DMS53 treated with DMSO at 0.1 percent for 48 hours (cell line): ENCODE data around the gene NSUN7.
"Not testable (repeated sequence)": the region's sequence is repeated elsewhere in the genome, so short reads cannot be mapped to it uniquely, and the experiment has no call there.

ENCODE experiments used
- DNase-seq: peaks from one replicate; lab custom pipeline; 2025; ENCODE audit not compliant: unreplicated experiment; lab: John Stamatoyannopoulos, UW

Gene NSUN7

GRCh38 chr4:40817157-40817556, 67.4 kb downstream of the NSUN7 start:
- not testable (repeated sequence) for DNase-seq

DNA sequence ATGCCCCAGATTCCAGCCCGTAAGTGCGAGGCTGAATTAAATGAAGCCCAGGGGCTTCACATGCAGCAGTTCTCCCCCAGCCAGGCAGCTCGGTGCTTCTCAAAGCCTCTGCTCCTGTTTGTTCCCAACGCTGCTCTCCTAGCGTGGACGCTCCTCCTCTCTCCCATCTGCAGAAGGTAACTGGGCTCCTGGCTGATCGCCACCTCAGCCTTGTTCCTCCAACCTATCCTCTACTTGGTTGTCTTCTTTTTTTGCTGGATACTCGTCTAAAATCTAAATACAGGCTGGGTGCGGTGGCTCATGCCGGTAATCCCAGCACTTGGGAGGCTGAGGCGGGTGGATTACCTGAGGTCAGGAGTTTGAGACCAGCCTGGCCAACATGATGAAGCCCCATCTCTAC, 70.3 kb downstream of the NSUN7 start:
- no peak for DNase-seq

DNA sequence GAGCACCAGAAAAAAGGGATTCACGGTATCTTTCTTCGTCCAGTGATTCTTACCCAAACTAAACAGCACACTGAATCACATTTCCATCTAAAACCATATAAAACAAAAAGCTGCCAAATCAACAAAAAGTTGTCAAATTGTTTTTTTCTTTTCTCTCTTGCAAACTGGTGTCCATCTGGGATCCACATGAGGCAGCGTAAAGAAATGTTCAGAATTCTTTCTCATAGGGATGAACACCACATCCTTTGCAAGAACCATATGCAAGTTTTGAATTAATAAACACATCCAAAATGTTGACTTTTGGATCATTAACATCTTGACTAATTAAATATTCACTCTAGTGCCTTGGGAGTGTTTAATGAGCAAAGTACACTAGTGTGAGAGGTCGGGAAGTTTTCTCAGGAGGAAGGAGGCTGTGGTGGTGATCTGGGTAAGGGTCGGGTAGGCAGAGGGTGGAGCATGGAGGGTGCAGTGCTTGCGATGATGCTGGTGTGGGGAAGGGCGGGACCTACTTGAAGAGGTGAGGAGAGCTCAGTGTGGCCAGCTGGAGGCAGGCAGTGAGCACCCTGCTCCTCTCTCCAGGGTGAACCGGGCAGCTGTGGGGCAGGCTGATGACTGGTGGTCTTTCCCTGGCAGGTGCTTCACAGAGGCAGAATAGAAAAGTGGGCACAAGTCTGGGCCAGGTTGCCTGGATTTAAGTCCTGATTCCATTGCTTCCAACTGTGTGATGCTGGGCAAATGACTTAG, 72.8 kb downstream of the NSUN7 start:
- DNase-seq, result no peak

DNA sequence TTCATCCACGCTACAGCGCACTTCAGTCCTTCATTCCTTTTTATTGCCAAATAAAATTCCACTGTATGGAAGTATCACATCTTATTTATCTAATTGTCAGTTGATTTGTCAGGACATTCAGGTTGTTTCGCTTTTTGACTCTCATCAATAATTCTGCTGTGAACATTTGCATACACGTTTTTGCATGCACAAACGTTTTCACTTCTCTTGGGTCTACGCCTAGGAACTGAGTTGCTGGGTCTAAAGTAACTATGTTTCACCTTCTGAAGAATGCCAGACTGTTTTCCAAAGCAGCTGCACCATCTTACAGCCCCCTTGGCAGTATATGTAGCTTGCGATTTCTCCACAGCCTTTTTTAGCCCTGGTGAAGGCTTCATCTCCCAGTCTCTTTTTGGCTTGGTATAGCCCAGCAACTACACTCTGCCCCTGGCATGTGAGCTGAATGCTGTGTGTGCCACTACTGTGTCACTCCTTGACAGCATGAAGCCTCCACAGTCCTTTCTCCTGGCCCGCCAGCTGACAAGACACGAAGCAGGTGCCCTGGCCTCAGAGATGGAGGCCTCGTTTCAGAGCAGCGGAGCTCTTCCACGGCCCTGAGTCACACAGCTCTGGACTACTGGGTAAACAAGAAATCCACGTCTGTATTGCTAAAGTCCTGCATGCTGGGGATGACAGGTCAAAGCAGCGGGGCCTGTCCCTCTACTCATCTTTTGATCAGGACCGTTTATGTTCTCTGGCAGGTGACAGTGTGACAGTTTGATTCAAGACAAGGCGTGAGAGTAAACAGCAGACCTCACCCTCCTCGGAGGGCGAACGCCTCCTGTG, 75.5 kb downstream of the NSUN7 start:
- DNase-seq, result no peak

DNA sequence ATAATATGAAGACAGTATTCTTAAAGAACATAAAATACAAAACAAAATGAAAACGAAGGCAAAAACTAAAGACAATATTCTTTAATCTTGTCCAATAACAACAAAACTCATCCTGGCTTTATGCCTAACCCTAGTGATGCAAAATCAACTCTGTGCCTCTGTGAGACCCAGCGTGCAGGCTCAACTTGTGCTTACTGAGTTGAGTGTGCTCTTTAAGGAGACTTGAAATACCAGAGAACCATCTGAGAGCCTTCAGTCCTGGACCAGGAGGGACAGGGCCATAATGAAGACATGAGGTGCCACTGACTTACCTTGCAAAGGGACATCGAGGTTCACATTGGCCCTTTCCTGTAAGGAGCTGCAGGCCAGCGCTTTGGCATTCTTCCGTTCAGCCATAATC, 77.1 kb downstream of the NSUN7 start:
- DNase-seq, result no peak

DNA sequence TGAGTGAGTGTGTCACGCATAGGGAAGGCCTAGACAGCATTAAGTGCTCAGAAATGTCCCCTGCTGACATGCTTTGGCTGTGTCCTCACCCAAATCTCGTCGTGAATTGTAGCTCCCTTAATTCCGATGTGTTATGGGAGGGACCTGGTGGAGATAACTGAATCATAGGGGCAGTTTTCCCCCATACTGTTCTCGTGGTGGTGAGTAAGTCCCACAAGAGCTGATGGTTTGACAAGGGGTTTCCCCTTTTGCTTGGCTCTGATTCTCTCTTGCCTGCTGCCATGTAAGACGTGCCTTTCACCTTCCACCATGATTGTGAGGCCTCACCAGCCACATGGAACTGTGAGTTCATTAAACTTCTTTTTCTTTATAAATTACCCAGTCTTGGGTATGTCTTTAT, 78.0 kb downstream of the NSUN7 start:
- DNase-seq, result no peak

GRCh38 chr4:40828661-40829060, 78.9 kb downstream of the NSUN7 start:
- no peak for DNase-seq

GRCh38 chr4:40829586-40829985, 79.8 kb downstream of the NSUN7 start:
- no peak for DNase-seq

DNA sequence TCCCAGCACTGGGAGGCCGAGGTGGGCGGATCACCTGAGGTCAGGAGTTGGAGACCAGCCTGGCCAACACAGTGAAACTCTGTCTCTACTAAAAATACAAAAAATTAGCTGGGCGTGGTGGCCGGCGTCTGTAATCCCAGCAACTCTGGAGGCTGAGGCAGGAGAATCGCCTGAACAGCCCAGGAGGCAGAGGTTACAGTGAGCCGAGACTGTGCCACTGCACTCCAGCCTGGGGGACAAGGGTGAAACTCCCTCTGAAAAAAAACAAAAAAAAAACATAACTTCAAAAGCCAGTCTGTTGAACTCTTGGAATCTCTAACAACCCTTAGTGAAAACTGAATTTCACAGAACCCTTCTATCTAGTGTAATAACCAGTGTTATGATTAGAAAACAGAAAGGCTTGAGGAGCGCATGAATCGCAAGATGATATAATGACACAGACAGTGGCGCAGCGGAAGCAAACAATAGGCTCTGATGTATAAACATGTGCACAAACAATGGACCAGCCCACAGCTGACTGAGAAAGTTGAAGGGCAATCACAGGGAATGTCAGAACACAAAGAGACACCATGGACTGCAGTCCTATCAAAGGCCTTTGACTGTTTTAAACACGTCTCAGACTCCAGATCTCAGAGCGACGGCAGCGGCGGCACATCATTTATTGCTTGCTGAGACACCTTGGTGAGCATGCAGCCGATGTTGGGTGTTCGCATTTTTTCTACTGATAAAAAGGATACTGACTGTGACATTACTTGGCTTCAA, 81.6 kb downstream of the NSUN7 start:
- no peak for DNase-seq

DNA sequence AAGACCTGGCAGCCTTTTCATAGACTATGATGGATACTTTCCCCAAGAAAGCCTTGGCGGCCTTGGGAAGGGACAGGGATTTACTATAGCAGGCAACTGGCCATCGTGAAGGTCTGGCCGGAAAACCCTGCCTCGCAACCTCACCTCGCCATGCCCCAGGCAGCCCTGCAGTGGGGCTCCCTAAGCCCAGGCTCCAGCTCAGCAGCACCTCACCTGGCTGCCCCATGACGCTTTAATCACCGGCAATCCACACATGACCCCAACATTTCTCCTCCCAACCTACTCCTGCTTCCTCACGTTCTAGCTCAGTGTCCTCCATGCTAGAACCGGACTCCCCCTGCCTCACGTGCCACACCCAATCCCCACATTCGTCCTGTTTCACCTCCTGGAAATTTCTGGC, 82.4 kb downstream of the NSUN7 start:
- DNase-seq, result no peak

DNA sequence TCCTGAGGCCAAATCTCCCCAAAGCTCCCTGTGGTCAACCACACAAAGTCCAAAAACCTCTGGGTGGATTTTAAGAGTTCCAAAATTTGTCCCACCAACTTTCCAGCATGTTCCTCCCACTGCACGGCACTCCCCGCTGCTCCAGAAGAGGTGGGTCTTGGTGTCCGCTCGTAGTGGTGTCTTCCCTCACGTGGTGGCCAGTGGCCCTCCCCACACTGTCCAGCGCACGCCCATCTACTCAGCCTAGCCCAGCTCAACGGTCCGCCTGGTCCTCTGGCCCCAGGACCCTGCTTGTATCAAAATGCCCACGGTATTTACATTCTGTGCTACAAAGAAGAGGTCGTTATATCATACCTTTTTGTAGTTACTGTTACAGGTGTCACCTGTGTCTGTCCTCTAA, 83.5 kb downstream of the NSUN7 start:
- no peak for DNase-seq

DNA sequence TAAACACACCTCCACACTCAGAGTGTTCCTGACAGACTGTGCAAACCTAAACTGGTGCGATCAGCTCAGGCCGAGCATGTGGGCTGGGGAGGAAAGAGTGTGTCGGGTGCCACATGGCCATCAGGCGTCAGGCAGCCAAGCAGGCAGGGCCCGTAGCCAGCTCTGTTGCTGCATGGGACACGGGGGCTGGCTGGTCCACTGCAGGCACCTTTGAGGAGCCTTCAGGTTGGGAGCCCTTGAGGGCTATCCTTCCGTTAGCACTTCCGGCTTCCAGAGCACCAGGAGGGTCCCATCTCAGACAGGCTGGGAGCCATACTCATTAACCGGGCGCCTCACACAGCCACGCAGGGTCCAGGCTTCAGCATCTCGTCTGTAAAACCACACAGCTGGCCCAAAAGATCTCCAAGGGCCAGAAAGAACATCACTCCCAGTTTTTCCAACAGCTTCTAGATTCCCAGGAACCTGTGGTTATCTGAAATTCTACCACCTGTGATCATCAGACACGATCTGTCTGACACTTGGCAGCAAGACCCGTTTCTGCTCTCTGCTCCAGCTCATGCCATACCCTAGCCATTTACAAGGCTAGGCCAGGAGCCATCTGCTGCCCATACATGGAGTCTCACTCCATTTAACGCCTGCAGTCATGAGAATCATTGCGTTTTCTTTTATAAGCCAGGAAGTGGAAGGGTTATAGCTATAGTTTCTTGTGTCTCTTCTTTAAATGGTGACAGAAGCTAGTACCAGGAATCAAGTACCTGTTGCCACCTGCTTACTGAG, 87.5 kb downstream of the NSUN7 start:
- DNase-seq, result no peak

- no peak for DNase-seq
These were observed 89.0 kb downstream of the NSUN7 start for GRCh38 chr4:40838742-40839141.

GRCh38 chr4:40840255-40840984, 90.7 kb downstream of the NSUN7 start:
- no peak for DNase-seq

DNA sequence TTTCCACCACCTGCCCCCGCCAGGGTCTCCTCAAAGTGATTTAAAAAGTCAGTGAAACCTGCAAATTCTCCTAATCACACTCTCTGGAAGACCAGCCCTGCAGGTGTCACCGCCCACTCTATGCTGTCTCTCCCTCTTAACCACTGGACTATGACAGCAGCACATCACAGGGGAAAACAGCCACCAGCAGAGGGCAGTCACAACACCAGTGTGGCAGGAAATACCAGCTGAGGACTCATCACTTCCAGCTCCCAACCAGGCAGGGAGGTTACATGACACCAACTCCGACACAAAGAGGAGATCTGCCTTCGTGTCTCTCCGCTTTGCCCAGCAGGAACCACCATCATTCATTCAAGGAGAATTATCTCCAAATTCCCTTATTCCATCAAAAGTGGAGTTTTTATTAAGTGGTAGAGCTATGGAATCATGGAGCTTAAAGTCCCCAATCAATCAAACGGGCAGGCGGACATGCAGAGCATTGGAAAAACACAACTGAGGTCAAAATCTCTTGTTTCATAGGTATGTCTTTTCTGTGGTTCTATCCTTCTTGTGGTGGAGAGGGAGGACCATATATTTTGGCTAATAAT, 91.3 kb downstream of the NSUN7 start:
- DNase-seq, result peak; percentile 91

GRCh38 chr4:40842318-40842717, 92.6 kb downstream of the NSUN7 start:
- DNase-seq, result no peak

DNA sequence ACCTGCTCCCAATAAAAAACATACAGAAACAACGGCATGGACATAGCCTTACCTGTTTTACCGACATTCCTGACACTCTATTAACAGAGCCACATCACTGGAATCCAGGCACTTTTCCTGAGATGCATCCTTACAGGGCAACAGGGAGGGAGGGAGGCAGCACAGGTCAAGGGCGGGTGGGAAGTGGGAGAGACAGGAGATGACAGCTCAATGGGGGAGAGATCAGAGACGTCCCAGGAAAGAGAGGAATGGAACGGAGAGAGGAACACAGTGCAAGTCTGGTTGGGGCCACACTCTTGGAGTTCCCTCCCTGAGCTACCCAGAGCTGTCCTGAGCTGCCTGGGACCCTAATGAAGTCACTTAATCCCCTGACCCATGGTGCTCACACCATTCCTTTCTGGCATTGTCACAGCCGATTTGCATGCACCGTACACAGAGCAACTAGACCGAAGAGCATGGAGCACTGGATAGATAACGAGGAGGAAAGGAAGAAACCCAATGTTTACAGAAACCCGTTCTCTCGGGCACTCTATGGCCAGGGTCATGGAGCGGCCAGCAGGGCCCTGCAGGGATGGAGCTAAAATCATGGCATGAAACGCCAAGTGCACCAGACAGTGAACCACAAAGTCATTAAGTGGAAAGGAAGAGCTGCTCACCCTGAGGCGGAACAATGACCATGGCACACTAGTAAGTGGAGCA, 93.1 kb downstream of the NSUN7 start:
- DNase-seq, result peak; percentile 81

DNA sequence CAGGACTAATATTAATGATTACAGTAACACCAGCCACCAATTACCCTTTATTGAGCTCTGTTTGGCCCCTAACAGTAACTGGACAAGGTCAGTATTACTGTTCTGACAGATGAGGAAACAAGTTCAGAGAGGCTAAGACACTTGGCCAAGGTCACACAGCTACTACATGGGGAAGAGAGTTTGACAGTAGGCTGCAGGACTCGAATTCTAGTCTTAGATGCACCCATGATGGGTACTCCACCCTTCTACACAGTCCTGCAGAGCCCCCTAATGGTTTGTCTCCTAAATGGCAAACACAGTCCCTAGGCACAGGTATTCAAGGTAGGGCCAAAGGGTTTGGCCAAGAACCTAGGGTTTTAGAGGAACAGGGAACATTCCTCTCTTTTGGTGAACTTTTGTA, 93.9 kb downstream of the NSUN7 start:
- DNase-seq, result peak; percentile 39

GRCh38 chr4:40844261-40844660, 94.5 kb downstream of the NSUN7 start:
- no peak for DNase-seq
